HL-60 (cell line): ENCODE measurements around the gene AP3D1.

Experiments
- DNase-seq, 2 experiments: peaks; one replicate each; pipeline ENCODE4 v3.0.0-alpha.2; 2010 to 2020; ENCODE audit warnings: low read depth in 1 of 2, low spot score in 1 of 2
- H3K27ac ChIP-seq: fragments of 250-450 bp; sonication (Bioruptor Pico); replicated peaks from 2 replicates; pipeline ENCODE4 v1.5.1; 2020; ENCODE audit warnings: mild to moderate bottlenecking, moderate library complexity
- H3K27me3 ChIP-seq: fragments of 250-450 bp; sonication (Bioruptor Pico); 2 replicates; pipeline ENCODE4 v1.5.1; 2021; ENCODE audit warnings: mild to moderate bottlenecking, moderate library complexity; ENCODE audit not compliant: insufficient read depth, poor library complexity, severe bottlenecking
- H3K4me3 ChIP-seq: replicated peaks from 2 replicates; pipeline ENCODE4 v1.5.1; 2011; ENCODE audit warnings: mild to moderate bottlenecking, control low read depth, low read length; ENCODE audit not compliant: insufficient read depth
- GABPA ChIP-seq: IDR thresholded peaks from 2 replicates; pipeline ENCODE4 v1.6.1; 2012; ENCODE audit warnings: low read depth
- POLR2AphosphoS5 ChIP-seq: IDR thresholded peaks from 2 replicates; pipeline ENCODE4 v1.6.1; 2012; ENCODE audit warnings: low read depth
- SPI1 ChIP-seq: IDR thresholded peaks from 2 replicates; pipeline ENCODE4 v1.6.1; 2012; ENCODE audit warnings: low read depth, mild to moderate bottlenecking, borderline replicate concordance
- TF ChIP-seq, protein P1 (sequence below): IDR thresholded peaks from one replicate; pipeline ENCODE4 v1.5.1; 2011; ENCODE audit warnings: low read length, control low read depth, inconsistent platforms; ENCODE audit not compliant: insufficient read depth
- TF ChIP-seq, protein P2 (sequence below): IDR thresholded peaks from 2 replicates; pipeline ENCODE4 v1.6.1; 2012; ENCODE audit warnings: low read depth; ENCODE audit not compliant: insufficient replicate concordance

Gene AP3D1

DNA sequence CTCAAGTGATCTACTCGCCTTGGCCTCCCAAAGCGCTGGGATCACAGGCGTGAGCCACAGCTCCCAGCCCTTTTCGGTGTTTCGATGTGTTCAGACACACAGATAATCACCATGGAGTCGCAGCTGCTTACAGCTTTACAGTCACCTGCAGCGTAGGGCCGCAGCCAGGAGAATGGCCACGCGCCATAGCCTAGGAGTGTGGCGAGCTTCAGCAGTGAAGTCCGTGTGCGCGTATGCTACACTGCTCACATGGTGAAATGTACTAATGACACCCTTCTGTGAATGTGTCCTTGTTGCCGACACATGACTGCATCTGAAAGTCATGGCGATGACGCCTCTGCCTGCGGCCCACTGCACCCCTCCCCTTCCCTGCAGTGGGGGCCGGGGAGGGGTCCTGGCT lies 23.6 kb downstream of the AP3D1 start:
- H3K27ac ChIP-seq = no peak overlapping the region
- TF ChIP-seq, protein P1, sequence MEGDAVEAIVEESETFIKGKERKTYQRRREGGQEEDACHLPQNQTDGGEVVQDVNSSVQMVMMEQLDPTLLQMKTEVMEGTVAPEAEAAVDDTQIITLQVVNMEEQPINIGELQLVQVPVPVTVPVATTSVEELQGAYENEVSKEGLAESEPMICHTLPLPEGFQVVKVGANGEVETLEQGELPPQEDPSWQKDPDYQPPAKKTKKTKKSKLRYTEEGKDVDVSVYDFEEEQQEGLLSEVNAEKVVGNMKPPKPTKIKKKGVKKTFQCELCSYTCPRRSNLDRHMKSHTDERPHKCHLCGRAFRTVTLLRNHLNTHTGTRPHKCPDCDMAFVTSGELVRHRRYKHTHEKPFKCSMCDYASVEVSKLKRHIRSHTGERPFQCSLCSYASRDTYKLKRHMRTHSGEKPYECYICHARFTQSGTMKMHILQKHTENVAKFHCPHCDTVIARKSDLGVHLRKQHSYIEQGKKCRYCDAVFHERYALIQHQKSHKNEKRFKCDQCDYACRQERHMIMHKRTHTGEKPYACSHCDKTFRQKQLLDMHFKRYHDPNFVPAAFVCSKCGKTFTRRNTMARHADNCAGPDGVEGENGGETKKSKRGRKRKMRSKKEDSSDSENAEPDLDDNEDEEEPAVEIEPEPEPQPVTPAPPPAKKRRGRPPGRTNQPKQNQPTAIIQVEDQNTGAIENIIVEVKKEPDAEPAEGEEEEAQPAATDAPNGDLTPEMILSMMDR = no peak
- TF ChIP-seq POLR2AphosphoS5 = no peak
- no peak for DNase-seq
- no peak overlapping the region for H3K4me3 ChIP-seq
- H3K27me3 ChIP-seq = no peaks in the 10 kb centered on the region

DNA sequence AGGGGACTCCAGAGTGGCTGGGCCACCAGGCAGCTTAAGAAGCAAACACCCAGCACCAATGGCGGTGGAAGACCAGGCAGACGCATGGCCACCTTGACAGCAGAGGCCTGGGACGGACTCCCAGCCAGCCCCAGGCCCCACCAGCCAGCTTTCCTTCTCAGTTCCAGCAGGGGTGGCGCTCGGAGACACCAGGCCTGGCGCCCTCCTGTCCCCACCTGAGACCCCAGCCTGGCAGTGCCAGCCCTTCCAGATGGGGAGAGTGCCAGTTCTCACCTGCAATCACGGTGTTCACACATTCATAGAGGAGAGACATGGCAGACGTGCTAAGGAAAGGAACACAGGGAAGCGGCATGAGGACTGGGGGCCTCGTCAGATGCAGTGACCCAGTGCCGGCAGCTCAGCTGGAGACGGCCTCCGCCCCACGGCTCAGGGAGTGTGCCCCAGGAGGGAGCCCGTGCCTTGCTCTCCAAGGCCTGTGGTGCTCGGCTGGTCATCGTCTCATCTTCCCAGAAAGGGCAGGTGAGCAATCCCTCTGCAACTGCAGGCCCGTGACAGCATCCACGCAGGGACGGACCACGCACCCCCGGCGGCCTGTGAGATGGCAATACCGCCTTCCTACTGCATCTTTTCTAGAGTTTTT lies 24.4 kb downstream of the AP3D1 start:
- no peak overlapping the region for H3K27ac ChIP-seq
- no peak overlapping the region for H3K4me3 ChIP-seq
- no peak for DNase-seq
- H3K27me3 ChIP-seq = no peaks in the 10 kb centered on the region
- TF ChIP-seq, protein P2, sequence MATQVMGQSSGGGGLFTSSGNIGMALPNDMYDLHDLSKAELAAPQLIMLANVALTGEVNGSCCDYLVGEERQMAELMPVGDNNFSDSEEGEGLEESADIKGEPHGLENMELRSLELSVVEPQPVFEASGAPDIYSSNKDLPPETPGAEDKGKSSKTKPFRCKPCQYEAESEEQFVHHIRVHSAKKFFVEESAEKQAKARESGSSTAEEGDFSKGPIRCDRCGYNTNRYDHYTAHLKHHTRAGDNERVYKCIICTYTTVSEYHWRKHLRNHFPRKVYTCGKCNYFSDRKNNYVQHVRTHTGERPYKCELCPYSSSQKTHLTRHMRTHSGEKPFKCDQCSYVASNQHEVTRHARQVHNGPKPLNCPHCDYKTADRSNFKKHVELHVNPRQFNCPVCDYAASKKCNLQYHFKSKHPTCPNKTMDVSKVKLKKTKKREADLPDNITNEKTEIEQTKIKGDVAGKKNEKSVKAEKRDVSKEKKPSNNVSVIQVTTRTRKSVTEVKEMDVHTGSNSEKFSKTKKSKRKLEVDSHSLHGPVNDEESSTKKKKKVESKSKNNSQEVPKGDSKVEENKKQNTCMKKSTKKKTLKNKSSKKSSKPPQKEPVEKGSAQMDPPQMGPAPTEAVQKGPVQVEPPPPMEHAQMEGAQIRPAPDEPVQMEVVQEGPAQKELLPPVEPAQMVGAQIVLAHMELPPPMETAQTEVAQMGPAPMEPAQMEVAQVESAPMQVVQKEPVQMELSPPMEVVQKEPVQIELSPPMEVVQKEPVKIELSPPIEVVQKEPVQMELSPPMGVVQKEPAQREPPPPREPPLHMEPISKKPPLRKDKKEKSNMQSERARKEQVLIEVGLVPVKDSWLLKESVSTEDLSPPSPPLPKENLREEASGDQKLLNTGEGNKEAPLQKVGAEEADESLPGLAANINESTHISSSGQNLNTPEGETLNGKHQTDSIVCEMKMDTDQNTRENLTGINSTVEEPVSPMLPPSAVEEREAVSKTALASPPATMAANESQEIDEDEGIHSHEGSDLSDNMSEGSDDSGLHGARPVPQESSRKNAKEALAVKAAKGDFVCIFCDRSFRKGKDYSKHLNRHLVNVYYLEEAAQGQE = no peak
- no peak for TF ChIP-seq SPI1
- TF ChIP-seq, protein P1 = no peak
- no peak for TF ChIP-seq GABPA
- TF ChIP-seq POLR2AphosphoS5 = no peak

DNA sequence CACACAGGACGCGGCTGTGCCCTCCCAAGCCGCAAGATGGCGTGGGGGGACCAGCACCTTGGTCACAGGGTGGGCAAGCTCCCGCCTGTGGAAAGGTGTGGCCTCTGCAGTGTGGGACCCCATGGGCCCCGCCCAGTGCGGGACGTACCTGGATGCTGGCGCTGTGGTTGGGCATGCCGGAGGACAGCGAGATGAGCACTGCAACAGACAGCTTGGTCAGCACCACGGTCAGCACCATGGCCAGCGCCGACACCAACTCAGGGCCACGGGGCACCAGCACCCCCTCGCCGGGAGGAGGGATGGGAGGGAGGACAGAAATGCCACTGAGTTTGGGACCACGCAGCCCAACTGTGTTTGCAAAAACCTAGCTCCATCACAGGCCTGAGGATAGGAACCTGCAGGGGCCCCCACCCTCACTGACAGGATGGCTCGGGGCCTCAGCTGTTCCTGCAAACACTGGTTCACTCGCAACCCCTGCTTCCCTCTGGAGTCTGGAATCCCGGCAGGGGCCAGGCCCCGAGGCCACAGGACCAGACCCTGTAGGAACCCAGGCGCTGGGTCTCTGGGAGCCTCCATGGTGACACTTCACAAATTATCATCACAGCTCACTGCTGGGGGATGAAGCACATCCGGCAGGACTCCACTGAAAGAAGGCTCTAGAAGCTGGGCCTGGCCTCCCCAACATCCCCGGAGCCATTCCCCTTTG lies 27.5 kb downstream of the AP3D1 start:
- Histone ChIP-seq H3K27ac (no peak overlapping the region), H3K4me3 (no peak overlapping the region), H3K27me3 (no peaks in the 10 kb centered on the region)
- TF ChIP-seq, protein P2 = peak; percentile 95
- TF ChIP-seq POLR2AphosphoS5 (peak; percentile 12; the same call in 1 of the 2 replicates), GABPA (no peak)
- TF ChIP-seq, protein P1 = no peak
- no peak for DNase-seq

DNA sequence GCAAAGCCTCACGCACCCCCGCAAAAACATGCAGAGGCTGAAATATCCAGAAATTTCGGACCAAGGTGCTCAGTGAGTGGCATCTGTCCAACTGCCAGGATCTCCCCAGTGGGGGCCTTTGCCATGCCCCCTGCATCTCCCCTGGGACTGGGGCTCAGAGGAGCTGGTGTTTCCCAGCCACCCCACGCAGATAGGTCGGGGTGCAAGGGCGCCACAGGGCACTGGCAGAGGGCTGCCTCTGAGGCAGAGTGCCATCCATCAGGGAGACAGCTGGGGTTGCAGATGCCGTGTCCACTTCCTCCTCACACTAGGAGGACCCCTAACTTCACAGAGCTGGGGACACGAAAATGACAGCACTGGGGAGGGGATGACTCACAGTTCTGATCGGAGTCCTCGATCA lies 28.4 kb downstream of the AP3D1 start:
- H3K27ac ChIP-seq = no peak overlapping the region
- H3K27me3 ChIP-seq = no peaks in the 10 kb centered on the region
- H3K4me3 ChIP-seq = no peak overlapping the region
- DNase-seq = no peak
- TF ChIP-seq SPI1 (no peak), POLR2AphosphoS5 (no peak), GABPA (no peak)
- TF ChIP-seq, protein P2 = no peak
- TF ChIP-seq, protein P1 = no peak
